Measurements from ENCODE around the gene MYO18A. TPM values are rescaled to one million over a fixed set of nuclear protein-coding genes. Genes with fewer than 3 reads are reported as not detected.

The MYO18A gene
- total and polyA plus RNA-seq, 7 experiments from 2014 or later = 10.2 to 144 (median 95.3) TPM

DNA sequence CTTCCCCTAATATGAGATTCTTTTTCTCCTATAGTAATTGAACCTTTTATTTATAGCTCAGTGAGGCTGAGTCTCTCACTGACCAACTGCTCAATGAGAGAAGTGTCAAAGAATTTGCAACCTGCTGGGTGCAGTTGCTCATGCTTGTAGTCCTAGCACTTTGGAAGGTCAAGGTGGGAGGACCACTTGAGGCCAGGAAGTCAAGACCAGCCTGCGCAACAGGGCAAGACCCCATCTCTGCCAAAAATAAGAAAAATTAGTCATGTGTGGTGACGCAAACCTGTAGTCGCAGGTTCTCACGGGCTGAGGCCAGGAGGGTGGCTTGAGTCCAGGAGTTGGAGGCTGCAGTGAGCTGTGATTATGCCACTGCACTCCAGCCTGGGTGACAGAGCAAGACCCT is 35.5 kb upstream of the MYO18A start:
- Histone ChIP-seq H3K27ac (ENCODE audit: low read depth, low read length) (no peak overlapping the region), H3K27me3 (ENCODE audit: control insufficient read depth in 2 of 2, insufficient read depth in 2 of 2, low read length in 2 of 2) (no peaks in the 10 kb centered on the region), H3K4me3 (ENCODE audit: low read length) (no peak overlapping the region), H3K36me3 (ENCODE audit: control insufficient read depth in 2 of 3, insufficient read depth in 3 of 3, low read length in 3 of 3) (no peaks in the 10 kb centered on the region), H3K9me3 (ENCODE audit: control insufficient read depth in 2 of 3, low read length in 3 of 3) (no peaks in the 10 kb centered on the region), H3K4me1 (ENCODE audit: control insufficient read depth in 2 of 2, insufficient read depth in 2 of 2, low read length in 2 of 2) (no peaks in the 10 kb centered on the region)
- H3K27ac Mint-ChIP-seq = no peak overlapping the region
- no peak overlapping the region for H3K4me3 Mint-ChIP-seq
- intact Hi-C loops (cut with micrococcal nuclease) = no loop called here
- DNase-seq = no peak
- POLR2A ChIA-PET = interaction anchor here (0.8 kb wide), 1 partner anchor 250 kb away, joined by 3 read pairs; no protein-coding TSS in a partner anchor
- H3K9me3 Mint-ChIP-seq = no peaks in the 10 kb centered on the region
- no peaks in the 10 kb centered on the region for H3K36me3 Mint-ChIP-seq
- ATAC-seq = no peak
- peaks cover 0 to 10% (median 5%) of the 10 kb centered on the region in 7 donors for H3K4me1 Mint-ChIP-seq
- H3K27me3 Mint-ChIP-seq = peaks cover 0 to 16% (median 0%) of the 10 kb centered on the region in 5 donors
- CTCF ChIA-PET = interaction anchor here (0.6 to 1.3 kb wide), 2 partner anchors 99 to 371 kb away, joined by 4 read pairs; no protein-coding TSS in a partner anchor

DNA sequence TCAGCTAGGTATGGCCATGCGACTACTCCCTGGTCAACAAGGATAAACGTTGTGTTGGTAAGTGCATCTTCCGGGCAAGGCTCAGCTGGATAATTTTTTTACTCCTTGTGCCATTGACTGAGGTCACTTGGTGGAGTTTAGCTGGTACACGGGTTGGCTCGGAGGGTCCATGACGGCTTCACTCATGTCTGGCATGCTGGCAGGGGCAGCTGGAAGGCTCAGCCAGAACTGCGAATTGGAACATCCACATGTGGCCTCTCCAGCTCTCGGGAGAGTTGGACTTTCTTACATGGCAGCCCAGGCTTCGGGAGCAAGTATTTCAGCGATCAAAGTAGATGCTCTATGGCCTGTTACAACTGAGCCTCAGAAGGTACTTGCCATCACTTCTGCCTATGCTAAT is 35.0 kb upstream of the MYO18A start:
- H3K9me3 Mint-ChIP-seq = no peaks in the 10 kb centered on the region
- H3K27ac Mint-ChIP-seq = no peak overlapping the region
- H3K4me1 Mint-ChIP-seq = peaks cover 0 to 10% (median 5%) of the 10 kb centered on the region in 7 donors
- Histone ChIP-seq H3K27me3 (ENCODE audit: control insufficient read depth in 2 of 2, insufficient read depth in 2 of 2, low read length in 2 of 2) (no peaks in the 10 kb centered on the region), H3K4me3 (ENCODE audit: low read length) (no peak overlapping the region), H3K4me1 (ENCODE audit: control insufficient read depth in 2 of 2, insufficient read depth in 2 of 2, low read length in 2 of 2) (no peaks in the 10 kb centered on the region), H3K9me3 (ENCODE audit: control insufficient read depth in 2 of 3, low read length in 3 of 3) (no peaks in the 10 kb centered on the region), H3K36me3 (ENCODE audit: control insufficient read depth in 2 of 3, insufficient read depth in 3 of 3, low read length in 3 of 3) (no peaks in the 10 kb centered on the region), H3K27ac (ENCODE audit: low read depth, low read length) (no peak overlapping the region)
- CTCF ChIA-PET = interaction anchor here (1.1 to 1.3 kb wide), 2 partner anchors 66 to 99 kb away, joined by 3 to 4 read pairs; no protein-coding TSS in a partner anchor
- ATAC-seq = no peak
- POLR2A ChIA-PET = interaction anchor here (0.8 kb wide), 1 partner anchor 250 kb away, joined by 3 read pairs; no protein-coding TSS in a partner anchor
- no peak overlapping the region for H3K4me3 Mint-ChIP-seq
- H3K27me3 Mint-ChIP-seq = peaks cover 0 to 16% (median 0%) of the 10 kb centered on the region in 5 donors
- H3K36me3 Mint-ChIP-seq = no peaks in the 10 kb centered on the region
- DNase-seq = no peak
- intact Hi-C loops (cut with micrococcal nuclease) = no loop called here

DNA sequence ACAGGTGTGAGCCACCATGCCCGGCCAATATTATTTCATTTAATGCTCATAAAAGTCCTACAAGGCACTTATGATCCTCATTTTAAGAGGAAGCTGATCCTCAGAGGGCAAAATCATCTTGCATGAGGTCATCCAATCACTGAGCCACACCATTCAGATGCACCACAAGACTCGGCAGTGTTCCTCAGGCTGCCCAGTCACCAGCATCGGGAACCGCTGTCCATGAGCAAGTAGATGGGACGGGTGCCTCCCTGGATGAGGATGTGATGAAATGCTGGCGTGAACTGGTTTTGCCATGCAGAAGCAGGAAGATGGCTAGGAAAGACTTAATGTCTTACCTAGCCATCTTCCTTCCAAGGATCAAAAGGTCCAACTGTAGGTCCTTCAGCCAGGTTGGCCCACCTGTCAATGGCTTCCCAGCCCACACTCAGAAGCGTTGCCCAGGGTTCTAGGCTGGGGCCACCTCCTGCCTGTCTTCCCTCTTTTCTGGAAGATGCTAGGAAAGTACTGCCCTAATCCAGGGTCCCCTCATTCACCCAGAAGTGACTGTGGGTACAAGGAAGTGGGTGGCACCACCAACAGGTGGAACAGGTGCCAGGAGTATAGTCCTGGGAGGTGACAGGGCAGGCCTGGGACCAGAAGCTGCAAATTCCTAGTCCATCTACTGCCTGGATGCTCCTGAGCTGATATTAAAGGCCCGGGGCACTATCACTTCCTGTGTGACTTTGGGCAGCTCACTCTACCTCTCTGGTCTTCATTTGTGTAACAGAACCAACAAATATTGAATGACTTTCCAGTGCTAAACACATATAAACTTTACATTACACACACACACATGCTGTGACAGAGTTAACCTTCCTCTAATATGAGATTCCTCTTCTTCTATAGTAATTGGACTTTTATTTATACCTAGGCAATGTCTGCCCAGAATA is 34.3 kb upstream of the MYO18A start:
- H3K4me1 Mint-ChIP-seq = peaks cover 0 to 6% (median 2%) of the 10 kb centered on the region in 7 donors
- CTCF ChIA-PET = interaction anchor here (1.1 to 1.7 kb wide), 2 partner anchors 66 to 69 kb away, joined by 3 to 5 read pairs; no protein-coding TSS in a partner anchor
- POLR2A ChIA-PET = no interaction called here

DNA sequence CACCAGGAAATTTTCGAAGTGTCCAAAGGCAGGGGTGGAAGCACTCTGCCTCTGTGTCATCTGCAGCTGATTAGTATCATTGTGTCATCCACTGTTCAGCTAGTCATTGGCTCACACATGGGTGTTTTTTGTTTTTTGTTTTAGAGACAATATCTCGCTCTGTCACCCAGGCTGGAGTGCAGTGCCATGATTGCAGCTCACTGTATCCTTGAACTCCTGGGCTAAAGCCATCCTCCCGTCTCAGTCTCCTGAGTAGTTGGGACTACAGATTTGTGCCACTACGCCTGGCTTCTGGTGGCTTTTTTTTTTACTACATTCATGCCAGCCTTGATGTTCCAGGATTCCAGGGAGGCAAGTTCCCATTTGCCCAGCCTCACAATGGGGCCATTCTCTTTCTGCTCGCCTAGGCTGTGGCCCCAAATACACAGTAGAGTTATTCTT is 32.5 kb upstream of the MYO18A start:
- no peaks in the 10 kb centered on the region for H3K9me3 Mint-ChIP-seq
- peaks cover 0 to 2% (median 0%) of the 10 kb centered on the region in 7 donors for H3K4me1 Mint-ChIP-seq
- H3K4me1 ChIP-seq (ENCODE audit: control insufficient read depth in 2 of 2, insufficient read depth in 2 of 2, low read length in 2 of 2) = no peaks in the 10 kb centered on the region
- no peak overlapping the region for H3K4me3 ChIP-seq (ENCODE audit: low read length)
- H3K27me3 ChIP-seq (ENCODE audit: control insufficient read depth in 2 of 2, insufficient read depth in 2 of 2, low read length in 2 of 2) = no peaks in the 10 kb centered on the region
- H3K4me3 Mint-ChIP-seq = no peak overlapping the region
- no peaks in the 10 kb centered on the region for H3K36me3 ChIP-seq (ENCODE audit: control insufficient read depth in 2 of 3, insufficient read depth in 3 of 3, low read length in 3 of 3)
- ATAC-seq (peak; percentile 50), DNase-seq (no peak)
- H3K9me3 ChIP-seq (ENCODE audit: control insufficient read depth in 2 of 3, low read length in 3 of 3) = no peaks in the 10 kb centered on the region
- no peak overlapping the region for H3K27ac Mint-ChIP-seq
- H3K27me3 Mint-ChIP-seq = peaks cover 0 to 15% (median 0%) of the 10 kb centered on the region in 5 donors
- ChIA-PET POLR2A (no interaction called here), CTCF (interaction anchor here (0.5 to 1.0 kb wide), 2 partner anchors 10 to 52 kb away, joined by 3 read pairs; no protein-coding TSS in a partner anchor)
- no peaks in the 10 kb centered on the region for H3K36me3 Mint-ChIP-seq
- intact Hi-C loops (cut with micrococcal nuclease) = no loop called here
- no peak overlapping the region for H3K27ac ChIP-seq (ENCODE audit: low read depth, low read length)

More for the DNA sequence above, 34.3 kb upstream of the MYO18A start:
- peak overlapping the region in 1 of 9 donors; percentile 20 for H3K27ac Mint-ChIP-seq
- Histone ChIP-seq H3K4me1 (ENCODE audit: control insufficient read depth in 2 of 2, insufficient read depth in 2 of 2, low read length in 2 of 2) (no peaks in the 10 kb centered on the region), H3K4me3 (ENCODE audit: low read length) (no peak overlapping the region), H3K36me3 (ENCODE audit: control insufficient read depth in 2 of 3, insufficient read depth in 3 of 3, low read length in 3 of 3) (no peaks in the 10 kb centered on the region), H3K27ac (ENCODE audit: low read depth, low read length) (no peak overlapping the region), H3K27me3 (ENCODE audit: control insufficient read depth in 2 of 2, insufficient read depth in 2 of 2, low read length in 2 of 2) (no peaks in the 10 kb centered on the region), H3K9me3 (ENCODE audit: control insufficient read depth in 2 of 3, low read length in 3 of 3) (no peaks in the 10 kb centered on the region)
- DNase-seq = no peak
- peaks cover 0 to 13% (median 0%) of the 10 kb centered on the region in 5 donors for H3K27me3 Mint-ChIP-seq
- H3K36me3 Mint-ChIP-seq = no peaks in the 10 kb centered on the region
- no peaks in the 10 kb centered on the region for H3K9me3 Mint-ChIP-seq
- peak; percentile 80 for ATAC-seq
- intact Hi-C loops (cut with micrococcal nuclease) = no loop called here
- no peak overlapping the region for H3K4me3 Mint-ChIP-seq

DNA sequence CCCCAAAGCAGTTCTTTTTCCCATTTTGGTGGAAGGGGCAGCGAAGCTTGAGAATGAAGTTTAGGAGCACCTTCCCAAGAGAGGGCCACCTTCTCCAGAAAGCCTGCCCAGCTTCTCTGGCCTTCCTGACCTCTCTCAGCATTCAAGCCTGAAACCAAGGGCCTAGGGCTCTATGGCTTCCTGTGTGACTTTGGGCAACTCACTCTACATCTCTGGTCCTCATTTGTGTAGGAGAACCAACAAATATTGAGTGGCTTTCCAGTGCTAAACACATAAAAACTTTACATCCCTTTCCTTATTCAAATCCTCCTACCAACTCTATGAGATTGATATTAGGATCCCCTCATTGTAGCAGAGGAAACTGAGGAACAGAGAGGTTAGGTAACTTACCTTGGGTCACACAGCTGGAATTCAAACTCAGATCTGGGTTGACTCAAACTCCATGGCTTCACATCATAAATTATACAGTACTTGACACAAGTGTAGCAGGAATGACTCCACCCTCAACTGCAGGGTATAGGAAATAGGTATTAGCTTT is 32.0 kb upstream of the MYO18A start:
- Mint-ChIP-seq H3K4me1 (peaks cover 0 to 2% (median 0%) of the 10 kb centered on the region in 7 donors), H3K27me3 (peaks cover 0 to 10% (median 0%) of the 10 kb centered on the region in 5 donors), H3K4me3 (no peak overlapping the region), H3K9me3 (no peaks in the 10 kb centered on the region), H3K36me3 (no peaks in the 10 kb centered on the region), H3K27ac (no peak overlapping the region)
- Histone ChIP-seq H3K27me3 (ENCODE audit: control insufficient read depth in 2 of 2, insufficient read depth in 2 of 2, low read length in 2 of 2) (no peaks in the 10 kb centered on the region), H3K27ac (ENCODE audit: low read depth, low read length) (no peak overlapping the region), H3K9me3 (ENCODE audit: control insufficient read depth in 2 of 3, low read length in 3 of 3) (no peaks in the 10 kb centered on the region), H3K4me1 (ENCODE audit: control insufficient read depth in 2 of 2, insufficient read depth in 2 of 2, low read length in 2 of 2) (no peaks in the 10 kb centered on the region), H3K36me3 (ENCODE audit: control insufficient read depth in 2 of 3, insufficient read depth in 3 of 3, low read length in 3 of 3) (no peaks in the 10 kb centered on the region), H3K4me3 (ENCODE audit: low read length) (no peak overlapping the region)
- ChIA-PET CTCF (interaction anchor here (0.6 to 1.3 kb wide), 3 partner anchors 30 to 1968 kb away, joined by 3 read pairs; no protein-coding TSS in a partner anchor), POLR2A (no interaction called here)
- no peak for DNase-seq
- ATAC-seq = no peak
- intact Hi-C loops (cut with micrococcal nuclease) = no loop called here

DNA sequence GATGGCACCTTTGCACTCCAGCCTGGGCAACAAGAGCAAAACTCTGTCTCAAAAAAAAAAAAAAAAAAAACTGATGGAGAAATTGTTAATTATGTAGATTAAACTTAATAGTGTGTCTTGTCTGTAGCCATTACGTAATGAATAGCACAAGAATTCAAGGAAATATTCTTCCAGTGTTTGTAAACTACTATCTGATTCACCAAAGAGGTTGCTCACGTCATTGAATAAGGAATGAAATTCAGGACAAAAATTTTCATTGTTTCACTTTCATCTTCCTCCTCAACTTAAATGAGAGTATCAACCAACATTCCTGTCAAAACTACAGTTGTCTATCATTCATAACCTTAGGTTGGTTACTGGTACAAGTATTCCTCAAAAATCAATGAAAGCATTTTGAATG is 30.7 kb upstream of the MYO18A start:
- ChIA-PET CTCF (interaction anchor here (1.2 to 1.3 kb wide), 2 partner anchors 62 to 87 kb away, joined by 3 read pairs; no protein-coding TSS in a partner anchor), POLR2A (no interaction called here)
- H3K4me1 ChIP-seq (ENCODE audit: control insufficient read depth in 2 of 2, insufficient read depth in 2 of 2, low read length in 2 of 2) = no peaks in the 10 kb centered on the region
- Mint-ChIP-seq H3K36me3 (no peaks in the 10 kb centered on the region), H3K4me1 (no peaks in the 10 kb centered on the region), H3K27me3 (peaks cover 0 to 6% (median 0%) of the 10 kb centered on the region in 5 donors), H3K9me3 (no peaks in the 10 kb centered on the region), H3K27ac (no peak overlapping the region), H3K4me3 (no peak overlapping the region)
- H3K9me3 ChIP-seq (ENCODE audit: control insufficient read depth in 2 of 3, low read length in 3 of 3) = no peaks in the 10 kb centered on the region
- no peaks in the 10 kb centered on the region for H3K27me3 ChIP-seq (ENCODE audit: control insufficient read depth in 2 of 2, insufficient read depth in 2 of 2, low read length in 2 of 2)
- no peak overlapping the region for H3K27ac ChIP-seq (ENCODE audit: low read depth, low read length)
- intact Hi-C loops (cut with micrococcal nuclease) = no loop called here
- H3K4me3 ChIP-seq (ENCODE audit: low read length) = no peak overlapping the region
- no peaks in the 10 kb centered on the region for H3K36me3 ChIP-seq (ENCODE audit: control insufficient read depth in 2 of 3, insufficient read depth in 3 of 3, low read length in 3 of 3)
- DNase-seq (no peak), ATAC-seq (no peak)
